HepG2 (cell line): Measurements from ENCODE around the gene INPP4B. TPM values are rescaled to one million over a fixed set of nuclear protein-coding genes. Genes with fewer than 3 reads are reported as not detected.

Source experiments
- ATAC-seq: fragments of 200-7000 bp; cut with Tn5 transposase; 3 replicates; pipeline ENCODE4 v1.9.1; 2020; ENCODE audit warnings: mild to moderate bottlenecking, moderate library complexity
- BruUV-seq: library from RNA; stranded (reverse); fragments of 400-500 nt; replicated peaks from 2 replicates; lab custom pipeline; 2021; lab: Mats Ljungman, UMichigan
- CTCF ChIA-PET: fragments of 300-600 bp; formaldehyde crosslinking; extraction: SDS; loops from one replicate; lab custom pipeline; 2021; ENCODE audit warnings: low total read pairs, inconsistent platforms, low intra/inter-chr PET ratio; lab: Yijun Ruan, JAX
- POLR2A ChIA-PET: fragments of 350-600 bp; sonication (Branson Sonifier 250); formaldehyde crosslinking; loops from one replicate; lab custom pipeline; 2020; ENCODE audit warnings: antibody characterized with exemption, inconsistent platforms; lab: Yijun Ruan, JAX
- DNase-seq: peaks from one replicate; pipeline ENCODE4 v3.0.0-alpha.2; 2015; ENCODE audit warnings: low spot score
- FAIRE-seq: peaks from 3 replicates; lab custom pipeline; 2011; peaks lifted over from hg19 to GRCh38; lab: Jason Lieb, UNC
- H2AFZ ChIP-seq: one replicate; pipeline ENCODE4 v1.6.1; 2011; ENCODE audit warnings: low read length, inconsistent platforms
- H3K27ac ChIP-seq: fragments of 300-600 bp; 3 replicates; pipeline ENCODE4 v1.8.0; 2011; ENCODE audit warnings: mixed run types, mild to moderate bottlenecking, mixed read lengths, low read length, inconsistent platforms; ENCODE audit not compliant: insufficient read depth; ENCODE audit errors: extremely low read length
- H3K27me3 ChIP-seq, 2 experiments: fragments of 200-600 bp in 1 of 2; 2 replicates in 1 of 2; 3 replicates in 1 of 2; pipeline versions ENCODE4 v1.6.0 to v1.8.0; 2011; ENCODE audit warnings: low read length in 2 of 2, mild to moderate bottlenecking in 2 of 2, moderate library complexity in 2 of 2, inconsistent platforms in 1 of 2; ENCODE audit not compliant: insufficient read depth in 2 of 2, control insufficient read depth in 1 of 2
- H3K36me3 ChIP-seq, 2 experiments: fragments of 200-600 bp in 1 of 2; replicated peaks in 1 of 2; 2 replicates in 1 of 2; 3 replicates in 1 of 2; pipeline versions ENCODE4 v1.5.1 to v1.8.0; 2011; ENCODE audit warnings: low read length in 2 of 2, inconsistent platforms in 1 of 2; ENCODE audit not compliant: insufficient read depth in 2 of 2, control insufficient read depth in 1 of 2
- H3K4me1 ChIP-seq: 2 replicates; pipeline ENCODE4 v1.5.1; 2012; ENCODE audit warnings: low read length, inconsistent platforms; ENCODE audit not compliant: insufficient read depth
- H3K4me2 ChIP-seq: 2 replicates; pipeline ENCODE4 v1.6.0; 2011; ENCODE audit warnings: low read depth, low read length, inconsistent platforms
- H3K4me3 ChIP-seq, 3 experiments: fragments of 200-600 bp in 1 of 3; sonication (generic), shearing (Covaris generic) in 1 of 3; replicated peaks in 1 of 3; 2 replicates each; pipeline ENCODE4 v1.5.1; 2011 to 2016; ENCODE audit warnings: low read length in 3 of 3, inconsistent platforms in 2 of 3, low read depth in 2 of 3, mild to moderate bottlenecking in 2 of 3, control low read depth in 1 of 3, mixed read lengths in 1 of 3; ENCODE audit not compliant: insufficient read depth in 1 of 3
- H3K79me2 ChIP-seq: one replicate; pipeline ENCODE4 v1.6.1; 2011; ENCODE audit warnings: low read length, inconsistent platforms; ENCODE audit not compliant: insufficient read depth
- H3K9ac ChIP-seq: 2 replicates; pipeline ENCODE4 v1.6.0; 2011; ENCODE audit warnings: mild to moderate bottlenecking, low read depth, low read length, inconsistent platforms; ENCODE audit not compliant: insufficient read depth
- H3K9me3 ChIP-seq: 2 replicates; pipeline ENCODE4 v1.5.1; 2012; ENCODE audit warnings: mild to moderate bottlenecking, low read length
- H4K20me1 ChIP-seq: 2 replicates; pipeline ENCODE4 v1.6.0; 2011; ENCODE audit warnings: inconsistent platforms, mild to moderate bottlenecking, low read length, moderate library complexity; ENCODE audit not compliant: insufficient read depth
- ARNT2 ChIP-seq: sonication (generic); formaldehyde crosslinking; IDR thresholded peaks from 2 replicates; pipeline ENCODE4 v1.8.0; 2022; ENCODE audit warnings: mild to moderate bottlenecking, low read depth, missing genetic modification reagents, moderate library complexity
- ASH2L ChIP-seq: fragments of 300-600, 200-600 bp; sonication (generic); IDR thresholded peaks from 2 replicates; pipeline ENCODE4 v1.7.0; 2017; ENCODE audit warnings: low read depth, mild to moderate bottlenecking, moderate library complexity, mixed read lengths, low read length; ENCODE audit not compliant: insufficient read length
- CREB1 ChIP-seq, 2 experiments: fragments of 450-650 bp in 1 of 2; IDR thresholded peaks; 2 replicates each; pipeline ENCODE4 v1.6.1; 2016 to 2017; ENCODE audit warnings: control low read depth in 1 of 2, mild to moderate bottlenecking in 1 of 2, missing compliant biosample characterization in 1 of 2, missing genetic modification characterization in 1 of 2
- GATAD1 ChIP-seq: IDR thresholded peaks from 2 replicates; pipeline ENCODE4 v1.6.1; 2016; ENCODE audit warnings: missing genetic modification reagents, missing compliant biosample characterization
- KMT2A ChIP-seq: sonication (generic); formaldehyde crosslinking; IDR thresholded peaks from 2 replicates; pipeline ENCODE4 v1.4.0; 2020; ENCODE audit warnings: missing genetic modification reagents
- MAFF ChIP-seq: IDR thresholded peaks from 2 replicates; pipeline ENCODE4 v1.6.1; 2011; ENCODE audit warnings: low read depth, low read length, improper control_type of control experiment
- MAFK ChIP-seq, 2 experiments: IDR thresholded peaks in 1 of 2; conservative IDR thresholded peaks in 1 of 2; 2 replicates each; pipeline ENCODE4 v1.6.1; 2011; ENCODE audit warnings: improper control_type of control experiment in 2 of 2, low read length in 2 of 2
- MED1 ChIP-seq: sonication (generic); formaldehyde crosslinking; IDR thresholded peaks from 2 replicates; pipeline ENCODE4 v1.4.0; 2020; ENCODE audit warnings: missing genetic modification reagents
- MLLT10 ChIP-seq: sonication (generic); formaldehyde crosslinking; IDR thresholded peaks from 2 replicates; pipeline ENCODE4 v1.4.0; 2020; ENCODE audit warnings: missing genetic modification reagents
- NR0B2 ChIP-seq: sonication (generic); formaldehyde crosslinking; IDR thresholded peaks from 2 replicates; pipeline ENCODE4 v1.4.0; 2020; ENCODE audit warnings: mild to moderate bottlenecking, missing genetic modification reagents
- RFXANK ChIP-seq: IDR thresholded peaks from 2 replicates; pipeline ENCODE4 v1.6.1; 2016
- ZBTB21 ChIP-seq: sonication (generic); formaldehyde crosslinking; IDR thresholded peaks from 2 replicates; pipeline ENCODE4 v1.4.0; 2020; ENCODE audit warnings: missing genetic modification reagents
- ZKSCAN1 ChIP-seq: fragments of 150-350 bp; IDR thresholded peaks from 2 replicates; pipeline ENCODE4 v1.6.1; 2014; ENCODE audit warnings: low read length
- ZNF670 ChIP-seq: sonication (generic); formaldehyde crosslinking; IDR thresholded peaks from 2 replicates; pipeline ENCODE4 v1.8.0; 2022; ENCODE audit warnings: mild to moderate bottlenecking, missing genetic modification reagents, borderline replicate concordance
- ZNF740 ChIP-seq: sonication (generic); formaldehyde crosslinking; IDR thresholded peaks from 2 replicates; pipeline ENCODE4 v1.4.0; 2020; ENCODE audit warnings: missing genetic modification reagents
- WGBS: methylation state at CpG from one replicate; pipeline ENCODE4 v1.1.6; 2017; ENCODE audit warnings: low lambda C conversion rate; 5-methylcytosine and 5-hydroxymethylcytosine counted together
- in situ Hi-C: cut with HindIII; loops from 2 replicates; pipeline ENCODE4 v1.10.0; 2017; ENCODE audit warnings: low pct_unique_long_range_greater_than_20kb; ENCODE audit not compliant: extremely low pct_ligation_motif_present
- intact Hi-C: fragments of 100-400 bp; cut with micrococcal nuclease; formaldehyde crosslinking; loops from one replicate; pipeline ENCODE4 v1.10.0; 2022; ENCODE audit not compliant: unreplicated experiment
- polyA plus RNA-seq, 8 experiments: library from polyadenylated mRNA; depleted of rRNA in 3 of 8; stranded (reverse) in 7 of 8; unstranded in 1 of 8; fragments of >200 nt; fragmentation: Illumina TruSeq in 4 of 8; extraction: Trizol in 4 of 8; gene quantifications; 2 replicates each; pipeline versions ENCODE4 v1.2.1 to v1.2.3, GENCODE V29; 2011 to 2016; ENCODE audit warnings: low read depth in 4 of 8, missing spikeins in 1 of 8, mixed read lengths in 1 of 8; ENCODE audit not compliant: insufficient read depth in 1 of 8
- total RNA-seq, 5 experiments: library from RNA; depleted of rRNA; stranded (reverse); fragments of >200 nt; fragmentation: Illumina TruSeq; extraction: Trizol; gene quantifications; 2 replicates each; pipeline ENCODE4 v1.2.3, GENCODE V29; 2016; ENCODE audit warnings: low read depth in 1 of 5
- TF ChIP-seq, protein P1 (sequence below): IDR thresholded peaks from 2 replicates; pipeline ENCODE4 v1.6.1; 2018; ENCODE audit warnings: missing genetic modification reagents, mild to moderate bottlenecking, missing compliant biosample characterization
- TF ChIP-seq, protein P2 (sequence below): IDR thresholded peaks from 2 replicates; pipeline ENCODE4 v1.6.1; 2012; ENCODE audit warnings: low read length, improper control_type of control experiment
- TF ChIP-seq, protein P3 (sequence below): sonication (generic); formaldehyde crosslinking; IDR thresholded peaks from 2 replicates; pipeline ENCODE4 v1.8.0; 2022; ENCODE audit warnings: mild to moderate bottlenecking, missing genetic modification reagents; ENCODE audit not compliant: insufficient replicate concordance

Gene INPP4B
- total and polyA plus RNA-seq, 2 of the 13 experiments (the other 11 are each of a cell fraction or from before 2014, with no cell fraction given), result not detected

DNA sequence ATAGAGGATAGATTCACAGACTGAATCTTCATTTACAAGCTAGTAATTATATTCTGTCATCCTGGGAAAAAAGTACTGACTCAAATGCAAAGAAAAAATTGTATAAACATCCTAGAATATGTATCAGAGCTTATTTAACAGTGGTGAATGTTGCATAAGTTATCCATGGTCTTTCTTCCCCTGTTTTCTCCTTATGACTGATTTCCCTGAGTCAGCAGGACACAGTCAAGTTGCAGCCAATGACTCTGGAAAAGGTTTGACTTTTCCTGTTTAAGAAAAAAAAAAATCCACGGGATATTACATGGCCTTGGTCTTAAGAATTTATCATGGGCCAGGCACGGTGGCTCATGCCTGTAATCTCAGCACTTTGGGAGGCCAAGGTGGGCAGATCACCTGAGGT, 36.5 kb downstream of the INPP4B start:
- Histone ChIP-seq H3K4me2 (no peak overlapping the region), H3K27ac (no peak overlapping the region), H3K36me3 (no peaks in the 10 kb centered on the region), H3K4me1 (no peaks in the 10 kb centered on the region), H3K4me3 (no peak overlapping the region), H4K20me1 (no peaks in the 10 kb centered on the region)
- POLR2A ChIA-PET, result no interaction called here
- TF ChIP-seq ZNF670, result no peak
- no peak for TF ChIP-seq MLLT10 (CRISPR knock-in tag)
- TF ChIP-seq NR0B2 (CRISPR knock-in tag), result no peak
- no peak for TF ChIP-seq GATAD1 (CRISPR knock-in tag)
- TF ChIP-seq CREB1 (IDR thresholded peaks at IDR 0.05), result no peak
- no peak for TF ChIP-seq CREB1 (CRISPR knock-in tag; IDR thresholded peaks at IDR 0.05)
- peak; percentile 69 to 84 for TF ChIP-seq MAFK (conservative IDR thresholded peaks at IDR 0.05 in 1 of 2, IDR thresholded peaks at IDR 0.05 in 1 of 2; ENCODE audit: low read length in 2 of 2)
- no peak for TF ChIP-seq ASH2L
- peak; percentile 73 for TF ChIP-seq MAFF
- no peak for TF ChIP-seq ZNF740 (CRISPR knock-in tag)
- TF ChIP-seq, protein P1, sequence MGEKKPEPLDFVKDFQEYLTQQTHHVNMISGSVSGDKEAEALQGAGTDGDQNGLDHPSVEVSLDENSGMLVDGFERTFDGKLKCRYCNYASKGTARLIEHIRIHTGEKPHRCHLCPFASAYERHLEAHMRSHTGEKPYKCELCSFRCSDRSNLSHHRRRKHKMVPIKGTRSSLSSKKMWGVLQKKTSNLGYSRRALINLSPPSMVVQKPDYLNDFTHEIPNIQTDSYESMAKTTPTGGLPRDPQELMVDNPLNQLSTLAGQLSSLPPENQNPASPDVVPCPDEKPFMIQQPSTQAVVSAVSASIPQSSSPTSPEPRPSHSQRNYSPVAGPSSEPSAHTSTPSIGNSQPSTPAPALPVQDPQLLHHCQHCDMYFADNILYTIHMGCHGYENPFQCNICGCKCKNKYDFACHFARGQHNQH (CRISPR knock-in tag), result no peak
- no peak for TF ChIP-seq KMT2A (CRISPR knock-in tag)
- no peak for TF ChIP-seq MED1
- TF ChIP-seq, protein P2, sequence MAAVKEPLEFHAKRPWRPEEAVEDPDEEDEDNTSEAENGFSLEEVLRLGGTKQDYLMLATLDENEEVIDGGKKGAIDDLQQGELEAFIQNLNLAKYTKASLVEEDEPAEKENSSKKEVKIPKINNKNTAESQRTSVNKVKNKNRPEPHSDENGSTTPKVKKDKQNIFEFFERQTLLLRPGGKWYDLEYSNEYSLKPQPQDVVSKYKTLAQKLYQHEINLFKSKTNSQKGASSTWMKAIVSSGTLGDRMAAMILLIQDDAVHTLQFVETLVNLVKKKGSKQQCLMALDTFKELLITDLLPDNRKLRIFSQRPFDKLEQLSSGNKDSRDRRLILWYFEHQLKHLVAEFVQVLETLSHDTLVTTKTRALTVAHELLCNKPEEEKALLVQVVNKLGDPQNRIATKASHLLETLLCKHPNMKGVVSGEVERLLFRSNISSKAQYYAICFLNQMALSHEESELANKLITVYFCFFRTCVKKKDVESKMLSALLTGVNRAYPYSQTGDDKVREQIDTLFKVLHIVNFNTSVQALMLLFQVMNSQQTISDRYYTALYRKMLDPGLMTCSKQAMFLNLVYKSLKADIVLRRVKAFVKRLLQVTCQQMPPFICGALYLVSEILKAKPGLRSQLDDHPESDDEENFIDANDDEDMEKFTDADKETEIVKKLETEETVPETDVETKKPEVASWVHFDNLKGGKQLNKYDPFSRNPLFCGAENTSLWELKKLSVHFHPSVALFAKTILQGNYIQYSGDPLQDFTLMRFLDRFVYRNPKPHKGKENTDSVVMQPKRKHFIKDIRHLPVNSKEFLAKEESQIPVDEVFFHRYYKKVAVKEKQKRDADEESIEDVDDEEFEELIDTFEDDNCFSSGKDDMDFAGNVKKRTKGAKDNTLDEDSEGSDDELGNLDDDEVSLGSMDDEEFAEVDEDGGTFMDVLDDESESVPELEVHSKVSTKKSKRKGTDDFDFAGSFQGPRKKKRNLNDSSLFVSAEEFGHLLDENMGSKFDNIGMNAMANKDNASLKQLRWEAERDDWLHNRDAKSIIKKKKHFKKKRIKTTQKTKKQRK, result no peak
- TF ChIP-seq, protein P3, sequence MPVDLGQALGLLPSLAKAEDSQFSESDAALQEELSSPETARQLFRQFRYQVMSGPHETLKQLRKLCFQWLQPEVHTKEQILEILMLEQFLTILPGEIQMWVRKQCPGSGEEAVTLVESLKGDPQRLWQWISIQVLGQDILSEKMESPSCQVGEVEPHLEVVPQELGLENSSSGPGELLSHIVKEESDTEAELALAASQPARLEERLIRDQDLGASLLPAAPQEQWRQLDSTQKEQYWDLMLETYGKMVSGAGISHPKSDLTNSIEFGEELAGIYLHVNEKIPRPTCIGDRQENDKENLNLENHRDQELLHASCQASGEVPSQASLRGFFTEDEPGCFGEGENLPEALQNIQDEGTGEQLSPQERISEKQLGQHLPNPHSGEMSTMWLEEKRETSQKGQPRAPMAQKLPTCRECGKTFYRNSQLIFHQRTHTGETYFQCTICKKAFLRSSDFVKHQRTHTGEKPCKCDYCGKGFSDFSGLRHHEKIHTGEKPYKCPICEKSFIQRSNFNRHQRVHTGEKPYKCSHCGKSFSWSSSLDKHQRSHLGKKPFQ (CRISPR knock-in tag), result no peak
- no peak for TF ChIP-seq ARNT2 (CRISPR knock-in tag)
- no peak for TF ChIP-seq RFXANK (CRISPR knock-in tag)
- no peak for TF ChIP-seq ZBTB21
- TF ChIP-seq ZKSCAN1, result no peak
- TF ChIP-seq, all 625 proteins: peak for 2
- no peaks in the 10 kb centered on the region for H3K27me3 ChIP-seq
- FAIRE-seq, result no peak
- no peaks in the 10 kb centered on the region for H3K79me2 ChIP-seq
- no peaks in the 10 kb centered on the region for H3K9me3 ChIP-seq
- H2AFZ ChIP-seq, result no peak overlapping the region
- in situ Hi-C loops (no loop called here), intact Hi-C loops (no loop called here)
- WGBS, result 0% methylated on average over 2 of the region's 2 CpGs
- no peak overlapping the region for H3K9ac ChIP-seq
- CTCF ChIA-PET, result no interaction called here
- DNase-seq, result no peak
- no peak for ATAC-seq
- BruUV-seq, result no TSS peak
